GM12878 (cell line): Measurements from ENCODE around the gene GLIPR2.

Experiments
- BMI1 ChIP-seq: fragments of 450-650 bp; IDR thresholded peaks from 2 replicates; pipeline ENCODE4 v1.6.1; 2016; ENCODE audit warnings: mild to moderate bottlenecking, moderate library complexity, borderline replicate concordance
- FOXK2 ChIP-seq: fragments of 450-650 bp; IDR thresholded peaks from 2 replicates; pipeline ENCODE4 v1.6.1; 2017; ENCODE audit warnings: mild to moderate bottlenecking, moderate library complexity
- IRF5 ChIP-seq: fragments of 450-650 bp; IDR thresholded peaks from 2 replicates; pipeline ENCODE4 v1.6.1; 2017; ENCODE audit warnings: borderline replicate concordance
- KDM1A ChIP-seq: fragments of 200-600 bp; sonication (generic); IDR thresholded peaks from 2 replicates; pipeline ENCODE4 v1.6.1; 2016; ENCODE audit warnings: borderline replicate concordance
- POLR2A ChIP-seq: IDR thresholded peaks from 2 replicates; pipeline ENCODE4 v1.6.1; 2011; ENCODE audit warnings: low read depth, mild to moderate bottlenecking, low read length
- ZNF592 ChIP-seq: fragments of 450-650 bp; IDR thresholded peaks from 2 replicates; pipeline ENCODE4 v1.6.1; 2017; ENCODE audit warnings: mild to moderate bottlenecking, moderate library complexity
- TF ChIP-seq, protein P1 (sequence below), 3 experiments: IDR thresholded peaks in 2 of 3; conservative IDR thresholded peaks in 1 of 3; 2 replicates each; pipeline ENCODE4 v1.5.1; 2011; ENCODE audit warnings: low read depth in 3 of 3, low read length in 3 of 3, mild to moderate bottlenecking in 3 of 3, control low read depth in 2 of 3, moderate library complexity in 2 of 3, inconsistent platforms in 1 of 3, mixed read lengths in 1 of 3; ENCODE audit not compliant: control insufficient read depth in 2 of 3, insufficient read depth in 1 of 3; ENCODE audit errors: extremely low read depth in 1 of 3

DNA sequence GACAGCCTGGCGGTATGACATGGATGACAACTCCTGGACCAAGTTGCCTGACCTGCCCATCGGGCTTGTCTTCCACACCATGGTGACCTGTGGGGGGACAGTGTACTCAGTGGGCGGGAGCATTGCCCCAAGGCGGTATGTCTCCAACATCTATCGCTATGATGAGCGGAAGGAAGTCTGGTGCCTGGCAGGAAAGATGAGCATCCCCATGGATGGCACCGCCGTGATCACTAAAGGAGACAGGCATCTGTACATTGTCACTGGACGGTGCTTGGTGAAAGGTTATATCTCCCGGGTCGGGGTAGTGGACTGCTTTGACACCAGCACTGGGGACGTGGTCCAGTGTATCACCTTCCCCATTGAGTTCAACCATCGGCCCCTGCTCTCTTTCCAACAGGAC is 34.0 kb downstream of the GLIPR2 start:
- TF ChIP-seq IRF5: no peak
- TF ChIP-seq, protein P1, sequence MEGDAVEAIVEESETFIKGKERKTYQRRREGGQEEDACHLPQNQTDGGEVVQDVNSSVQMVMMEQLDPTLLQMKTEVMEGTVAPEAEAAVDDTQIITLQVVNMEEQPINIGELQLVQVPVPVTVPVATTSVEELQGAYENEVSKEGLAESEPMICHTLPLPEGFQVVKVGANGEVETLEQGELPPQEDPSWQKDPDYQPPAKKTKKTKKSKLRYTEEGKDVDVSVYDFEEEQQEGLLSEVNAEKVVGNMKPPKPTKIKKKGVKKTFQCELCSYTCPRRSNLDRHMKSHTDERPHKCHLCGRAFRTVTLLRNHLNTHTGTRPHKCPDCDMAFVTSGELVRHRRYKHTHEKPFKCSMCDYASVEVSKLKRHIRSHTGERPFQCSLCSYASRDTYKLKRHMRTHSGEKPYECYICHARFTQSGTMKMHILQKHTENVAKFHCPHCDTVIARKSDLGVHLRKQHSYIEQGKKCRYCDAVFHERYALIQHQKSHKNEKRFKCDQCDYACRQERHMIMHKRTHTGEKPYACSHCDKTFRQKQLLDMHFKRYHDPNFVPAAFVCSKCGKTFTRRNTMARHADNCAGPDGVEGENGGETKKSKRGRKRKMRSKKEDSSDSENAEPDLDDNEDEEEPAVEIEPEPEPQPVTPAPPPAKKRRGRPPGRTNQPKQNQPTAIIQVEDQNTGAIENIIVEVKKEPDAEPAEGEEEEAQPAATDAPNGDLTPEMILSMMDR (IDR thresholded peaks at IDR 0.05 in 2 of 3, conservative IDR thresholded peaks at IDR 0.05 in 1 of 3; ENCODE audit: control insufficient read depth in 2 of 3, extremely low read depth in 1 of 3, insufficient read depth in 1 of 3, low read depth in 3 of 3, low read length in 3 of 3): no peak
- no peak for TF ChIP-seq FOXK2
- no peak for TF ChIP-seq BMI1
- TF ChIP-seq POLR2A: no peak
- TF ChIP-seq KDM1A: no peak
- TF ChIP-seq ZNF592: no peak
